Epithelial cell of proximal tubule (primary cell): ENCODE results near the gene ITGBL1. TPM values are rescaled to one million over a fixed set of nuclear protein-coding genes. Genes with fewer than 3 reads are reported as not detected.
A peak's percentile ranks its signal among the peaks of the same experiment; 100 is the strongest.

Experiments used
- DNase-seq: peaks from one replicate; pipeline ENCODE4 v3.0.0-alpha.2; 2011; ENCODE audit warnings: low read depth
- H3K4me3 ChIP-seq: 2 replicates; pipeline ENCODE4 v1.5.1; 2011; ENCODE audit warnings: low read depth, mild to moderate bottlenecking, low read length
- total RNA-seq: library from RNA; depleted of rRNA; stranded (reverse); fragments of >200 nt; gene quantifications from 2 replicates; pipeline ENCODE4 v1.2.3, GENCODE V29; 2015
- TF ChIP-seq, protein P1 (sequence below): conservative IDR thresholded peaks from 2 replicates; pipeline ENCODE4 v1.5.1; 2012; ENCODE audit warnings: low read depth, mild to moderate bottlenecking, low read length

The ITGBL1 gene
- total RNA-seq, 1 donor from 2014 or later, result 1.1 TPM

- DNase-seq, result peak; percentile 43
- TF ChIP-seq, protein P1, sequence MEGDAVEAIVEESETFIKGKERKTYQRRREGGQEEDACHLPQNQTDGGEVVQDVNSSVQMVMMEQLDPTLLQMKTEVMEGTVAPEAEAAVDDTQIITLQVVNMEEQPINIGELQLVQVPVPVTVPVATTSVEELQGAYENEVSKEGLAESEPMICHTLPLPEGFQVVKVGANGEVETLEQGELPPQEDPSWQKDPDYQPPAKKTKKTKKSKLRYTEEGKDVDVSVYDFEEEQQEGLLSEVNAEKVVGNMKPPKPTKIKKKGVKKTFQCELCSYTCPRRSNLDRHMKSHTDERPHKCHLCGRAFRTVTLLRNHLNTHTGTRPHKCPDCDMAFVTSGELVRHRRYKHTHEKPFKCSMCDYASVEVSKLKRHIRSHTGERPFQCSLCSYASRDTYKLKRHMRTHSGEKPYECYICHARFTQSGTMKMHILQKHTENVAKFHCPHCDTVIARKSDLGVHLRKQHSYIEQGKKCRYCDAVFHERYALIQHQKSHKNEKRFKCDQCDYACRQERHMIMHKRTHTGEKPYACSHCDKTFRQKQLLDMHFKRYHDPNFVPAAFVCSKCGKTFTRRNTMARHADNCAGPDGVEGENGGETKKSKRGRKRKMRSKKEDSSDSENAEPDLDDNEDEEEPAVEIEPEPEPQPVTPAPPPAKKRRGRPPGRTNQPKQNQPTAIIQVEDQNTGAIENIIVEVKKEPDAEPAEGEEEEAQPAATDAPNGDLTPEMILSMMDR, result no peak
- H3K4me3 ChIP-seq, result no peak overlapping the region
Measured at GRCh38 chr13:101473458-101473857, 21.0 kb downstream of the ITGBL1 start.

GRCh38 chr13:101474419-101474957 lies 22.0 kb downstream of the ITGBL1 start:
- H3K4me3 ChIP-seq, result no peak overlapping the region
- DNase-seq, result no peak

GRCh38 chr13:101475536-101475935 lies 23.1 kb downstream of the ITGBL1 start:
- TF ChIP-seq, protein P1, result no peak

More at GRCh38 chr13:101474419-101474957, 22.0 kb downstream of the ITGBL1 start:
- TF ChIP-seq, protein P1, result peak; percentile 58

GRCh38 chr13:101481421-101481820 lies 28.9 kb downstream of the ITGBL1 start:
- no peak overlapping the region for H3K4me3 ChIP-seq
- no peak for DNase-seq
- TF ChIP-seq, protein P1, result no peak

More at GRCh38 chr13:101475536-101475935, 23.1 kb downstream of the ITGBL1 start:
- H3K4me3 ChIP-seq, result no peak overlapping the region
- DNase-seq, result no peak

- no peak for DNase-seq
- TF ChIP-seq, protein P1, result no peak
- no peak overlapping the region for H3K4me3 ChIP-seq
Measured at GRCh38 chr13:101486708-101487437, 34.4 kb downstream of the ITGBL1 start.

GRCh38 chr13:101487438-101487830 lies 35.0 kb downstream of the ITGBL1 start:
- TF ChIP-seq, protein P1, result no peak
- DNase-seq, result no peak
- H3K4me3 ChIP-seq, result no peak overlapping the region
